ENCODE data around the gene ZBTB46.

ZBTB46 gene

DNA sequence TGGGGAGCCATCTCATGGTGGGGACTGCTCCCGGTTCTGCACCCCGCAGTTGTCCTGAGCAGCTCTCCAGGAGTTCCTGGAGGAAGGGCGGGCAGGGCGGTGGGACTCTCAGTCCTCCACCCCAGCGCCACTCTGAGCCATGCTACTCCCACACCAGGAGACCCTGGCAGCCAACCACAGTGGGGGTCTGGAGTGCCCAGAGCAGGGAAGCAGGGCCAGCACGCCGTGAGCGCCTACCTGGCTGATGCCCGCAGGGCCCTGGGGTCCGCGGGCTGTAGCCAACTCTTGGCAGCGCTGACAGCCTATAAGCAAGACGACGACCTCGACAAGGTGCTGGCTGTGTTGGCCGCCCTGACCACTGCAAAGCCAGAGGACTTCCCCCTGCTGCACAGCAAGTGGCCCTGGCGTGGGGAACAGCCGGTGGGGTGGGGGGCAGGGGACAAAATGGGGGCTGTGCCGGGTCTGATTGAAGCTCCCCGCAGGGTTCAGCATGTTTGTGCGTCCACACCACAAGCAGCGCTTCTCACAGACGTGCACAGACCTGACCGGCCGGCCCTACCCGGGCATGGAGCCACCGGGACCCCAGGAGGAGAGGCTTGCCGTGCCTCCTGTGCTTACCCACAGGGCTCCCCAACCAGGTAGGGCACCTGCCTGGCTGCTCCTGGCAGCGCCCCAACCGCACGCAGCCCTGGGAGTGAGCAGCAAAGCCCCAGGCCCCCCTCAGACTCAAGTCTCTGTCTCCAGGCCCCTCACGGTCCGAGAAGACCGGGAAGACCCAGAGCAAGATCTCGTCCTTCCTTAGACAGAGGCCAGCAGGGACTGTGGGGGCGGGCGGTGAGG lies 136.3 kb downstream of the ZBTB46 start:
- H3K9me3 ChIP-seq (ENCODE audit: insufficient read depth, low read length, severe bottlenecking), result no peaks in the 10 kb centered on the region
- no peak for TF ChIP-seq EZH2 (IDR thresholded peaks at IDR 0.05; ENCODE audit: borderline replicate concordance, low read depth, low read length, severe bottlenecking)
- TF ChIP-seq, protein P1, sequence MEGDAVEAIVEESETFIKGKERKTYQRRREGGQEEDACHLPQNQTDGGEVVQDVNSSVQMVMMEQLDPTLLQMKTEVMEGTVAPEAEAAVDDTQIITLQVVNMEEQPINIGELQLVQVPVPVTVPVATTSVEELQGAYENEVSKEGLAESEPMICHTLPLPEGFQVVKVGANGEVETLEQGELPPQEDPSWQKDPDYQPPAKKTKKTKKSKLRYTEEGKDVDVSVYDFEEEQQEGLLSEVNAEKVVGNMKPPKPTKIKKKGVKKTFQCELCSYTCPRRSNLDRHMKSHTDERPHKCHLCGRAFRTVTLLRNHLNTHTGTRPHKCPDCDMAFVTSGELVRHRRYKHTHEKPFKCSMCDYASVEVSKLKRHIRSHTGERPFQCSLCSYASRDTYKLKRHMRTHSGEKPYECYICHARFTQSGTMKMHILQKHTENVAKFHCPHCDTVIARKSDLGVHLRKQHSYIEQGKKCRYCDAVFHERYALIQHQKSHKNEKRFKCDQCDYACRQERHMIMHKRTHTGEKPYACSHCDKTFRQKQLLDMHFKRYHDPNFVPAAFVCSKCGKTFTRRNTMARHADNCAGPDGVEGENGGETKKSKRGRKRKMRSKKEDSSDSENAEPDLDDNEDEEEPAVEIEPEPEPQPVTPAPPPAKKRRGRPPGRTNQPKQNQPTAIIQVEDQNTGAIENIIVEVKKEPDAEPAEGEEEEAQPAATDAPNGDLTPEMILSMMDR (IDR thresholded peaks at IDR 0.05; ENCODE audit: borderline replicate concordance, extremely low read depth, low read length, poor library complexity, severe bottlenecking), result no peak
- no peak overlapping the region for H3K4me3 ChIP-seq (ENCODE audit: low read depth in 1 of 2, low read length in 2 of 2)
- ATAC-seq (ENCODE audit: insufficient read depth, low read depth) (no peak), DNase-seq (no peak)
- peaks cover 54% of the 10 kb centered on the region for H3K36me3 ChIP-seq (ENCODE audit: insufficient read depth, low read length)
- no peak overlapping the region for H3K4me2 ChIP-seq (ENCODE audit: insufficient read depth, low read length)
- no peak overlapping the region for H2AFZ ChIP-seq (ENCODE audit: low read depth, low read length)
- H3K27ac ChIP-seq (ENCODE audit: low read length), result no peak overlapping the region
- no peaks in the 10 kb centered on the region for H3K4me1 ChIP-seq (ENCODE audit: insufficient read depth, low read length)
- H3K79me2 ChIP-seq (ENCODE audit: insufficient read depth, low read length), result no peaks in the 10 kb centered on the region
- H4K20me1 ChIP-seq (ENCODE audit: insufficient read depth, low read length), result peaks cover 29% of the 10 kb centered on the region; the same call in 1 of the 2 replicates
- H3K9ac ChIP-seq (ENCODE audit: low read depth, low read length), result no peak overlapping the region
- H3K27me3 ChIP-seq (ENCODE audit: insufficient read depth, low read length, poor library complexity), result no peaks in the 10 kb centered on the region

DNA sequence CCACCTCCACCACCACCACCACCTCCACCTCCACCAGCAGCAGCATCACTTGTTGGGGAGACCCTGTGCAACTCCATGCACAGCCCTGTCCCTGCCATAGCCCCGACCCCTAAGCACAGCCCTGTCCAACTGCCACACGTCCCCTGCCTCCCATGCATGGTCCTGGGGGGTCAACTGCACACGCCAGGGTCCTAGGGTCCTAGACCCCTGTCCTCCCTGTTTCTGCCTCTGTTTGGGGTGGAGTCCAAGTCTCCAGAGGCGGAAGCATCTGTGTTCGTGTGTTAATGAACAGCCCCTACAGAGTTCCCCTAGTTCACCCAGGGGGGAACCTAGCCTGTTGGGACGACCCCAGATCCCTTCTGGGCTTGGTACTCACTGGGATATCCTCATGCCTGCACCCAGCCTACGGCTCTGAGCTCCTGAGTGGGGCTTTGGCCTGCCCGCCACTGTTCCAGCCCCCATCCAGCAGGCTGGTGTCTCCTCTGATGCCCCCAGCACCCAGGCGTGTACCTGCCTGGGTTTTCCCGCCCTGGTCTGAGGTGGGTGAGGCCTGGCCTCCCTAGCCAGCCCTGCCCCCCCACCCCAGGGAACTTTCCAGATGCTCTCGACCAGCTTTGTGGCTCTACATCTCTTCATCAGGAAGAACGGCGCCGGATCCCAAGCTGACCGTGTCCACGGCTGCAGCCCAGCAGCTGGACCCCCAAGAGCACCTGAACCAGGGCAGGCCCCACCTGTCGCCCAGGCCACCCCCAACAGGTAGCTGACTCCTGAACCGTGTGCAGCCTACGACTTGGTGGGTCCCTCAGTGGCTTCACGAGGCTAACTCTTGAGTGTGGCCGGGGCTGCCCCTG lies 137.1 kb downstream of the ZBTB46 start:
- H2AFZ ChIP-seq (ENCODE audit: low read depth, low read length), result no peak overlapping the region
- no peaks in the 10 kb centered on the region for H3K27me3 ChIP-seq (ENCODE audit: insufficient read depth, low read length, poor library complexity)
- H3K36me3 ChIP-seq (ENCODE audit: insufficient read depth, low read length), result peaks cover 50% of the 10 kb centered on the region
- no peak for TF ChIP-seq EZH2 (IDR thresholded peaks at IDR 0.05; ENCODE audit: borderline replicate concordance, low read depth, low read length, severe bottlenecking)
- TF ChIP-seq, protein P1 (IDR thresholded peaks at IDR 0.05; ENCODE audit: borderline replicate concordance, extremely low read depth, low read length, poor library complexity, severe bottlenecking), result no peak
- no peak overlapping the region for H3K27ac ChIP-seq (ENCODE audit: low read length)
- H3K4me2 ChIP-seq (ENCODE audit: insufficient read depth, low read length), result no peak overlapping the region
- peaks cover 25% of the 10 kb centered on the region; the same call in 1 of the 2 replicates for H4K20me1 ChIP-seq (ENCODE audit: insufficient read depth, low read length)
- ATAC-seq (ENCODE audit: insufficient read depth, low read depth), result no peak
- H3K9me3 ChIP-seq (ENCODE audit: insufficient read depth, low read length, severe bottlenecking), result no peaks in the 10 kb centered on the region
- no peak overlapping the region for H3K9ac ChIP-seq (ENCODE audit: low read depth, low read length)
- no peak for DNase-seq
- H3K79me2 ChIP-seq (ENCODE audit: insufficient read depth, low read length), result no peaks in the 10 kb centered on the region
- no peak overlapping the region for H3K4me3 ChIP-seq (ENCODE audit: low read depth in 1 of 2, low read length in 2 of 2)
- no peaks in the 10 kb centered on the region for H3K4me1 ChIP-seq (ENCODE audit: insufficient read depth, low read length)

Data from DND-41 (cell line).